Measurements from ENCODE around the gene WWOX. TPM values are rescaled to one million over a fixed set of nuclear protein-coding genes. Genes with fewer than 3 reads are reported as not detected.

Gene WWOX
- total RNA-seq, 1 experiment from 2014 or later, result 15.6 TPM

DNA sequence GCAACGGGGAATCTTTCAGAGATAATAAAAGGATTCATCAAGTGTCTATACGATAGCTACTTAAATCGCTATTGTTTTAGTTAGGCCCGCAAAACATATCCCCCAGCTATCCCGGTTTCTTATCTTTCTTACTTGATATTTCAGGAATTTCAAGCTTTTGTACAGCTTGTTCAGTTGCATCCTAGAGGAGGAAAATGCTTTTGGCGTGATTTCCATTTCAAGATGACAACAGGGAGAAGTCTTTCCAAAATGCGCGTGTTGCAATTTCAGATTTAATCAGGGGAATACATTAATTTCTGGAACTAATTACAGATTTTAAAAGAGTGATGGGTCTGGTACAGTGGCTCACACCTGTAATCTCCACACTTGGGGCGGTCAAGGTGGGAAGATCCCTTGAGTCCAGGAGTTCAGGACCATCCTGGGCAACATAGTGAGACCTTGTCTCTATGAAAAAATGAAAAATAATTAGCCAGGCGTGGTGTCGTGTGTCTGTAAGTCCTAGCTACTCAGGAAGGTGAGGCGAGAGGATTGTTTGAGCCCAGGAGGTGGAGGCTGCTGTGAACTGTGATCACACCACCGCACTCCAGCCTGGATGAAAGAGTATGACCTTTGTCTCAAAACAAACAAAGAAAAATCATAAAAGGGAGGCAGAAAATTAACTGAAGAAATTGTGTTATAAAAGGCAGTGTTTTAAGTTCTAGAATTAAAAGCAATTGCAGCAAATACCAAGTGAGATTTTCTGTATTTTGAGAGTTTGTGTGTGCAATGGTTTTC is 954.9 kb downstream of the WWOX start:
- Histone ChIP-seq H4K5ac (ENCODE audit: insufficient read length, low read depth, low read length) (no peak overlapping the region), H4K20me1 (ENCODE audit: control insufficient read depth, insufficient read depth, insufficient read length) (peaks cover 3% of the 10 kb centered on the region), H3K79me1 (ENCODE audit: insufficient read depth, low read depth, low read length, poor library complexity, severe bottlenecking) (no peaks in the 10 kb centered on the region), H2BK120ac (ENCODE audit: low read depth, low read length, poor library complexity, severe bottlenecking) (no peak overlapping the region), H3K23me2 (ENCODE audit: insufficient read length, low read depth, low read length, poor library complexity, severe bottlenecking) (no peaks in the 10 kb centered on the region), H3K14ac (ENCODE audit: insufficient read depth, low read length) (0 out of 2 replicates have a peak overlapping the region, but pooled peaks have one; percentile 49), H2BK15ac (ENCODE audit: low read depth, low read length) (no peak overlapping the region), H3K4me2 (ENCODE audit: insufficient read depth, insufficient read length, low read length) (peak overlapping the region; percentile 20), H3K9ac (ENCODE audit: extremely low read depth, insufficient read length, low read length) (no peak overlapping the region), H3K18ac (ENCODE audit: insufficient read length, low read depth, low read length) (no peak overlapping the region), H3K23ac (ENCODE audit: insufficient read length, low read depth, low read length) (no peak overlapping the region), H2BK12ac (ENCODE audit: insufficient read length, low read depth, low read length) (no peak overlapping the region), H3T11ph (ENCODE audit: low read length) (no peak overlapping the region), H4K8ac (replicated peaks; ENCODE audit: insufficient read length, low read depth, low read length) (no peak overlapping the region), H3K27ac (ENCODE audit: insufficient read length, low read depth, low read length) (no peak overlapping the region), H3K79me2 (ENCODE audit: insufficient read depth, low read length) (no peaks in the 10 kb centered on the region), H3K27me3 (ENCODE audit: insufficient read depth, low read length) (no peaks in the 10 kb centered on the region), H3K9me3 (ENCODE audit: control insufficient read depth, low read depth, low read length) (no peaks in the 10 kb centered on the region), H3K56ac (ENCODE audit: insufficient read length, low read depth, low read length) (no peak overlapping the region), H2BK20ac (ENCODE audit: low read depth, low read length, poor library complexity, severe bottlenecking) (no peak overlapping the region), H2AK5ac (ENCODE audit: insufficient read length, low read length) (no peak overlapping the region), H4K91ac (ENCODE audit: insufficient read length, low read depth, low read length) (no peak overlapping the region), H2AFZ (ENCODE audit: low read length) (no peak overlapping the region), H3K4ac (ENCODE audit: low read depth, low read length) (no peak overlapping the region), H3K4me1 (ENCODE audit: insufficient read depth, low read length) (peaks cover 3% of the 10 kb centered on the region; the same call in 1 of the 2 replicates), H2BK5ac (ENCODE audit: insufficient read length, low read length) (no peak overlapping the region)
- Mint-ChIP-seq H3K27me3 (ENCODE audit: low read depth) (peaks cover 12% of the 10 kb centered on the region), H3K27ac (peak overlapping the region in 1 of 3 experiments; percentile 87; a peak in 2 of 7 replicates), H3K4me1 (peaks cover 37% of the 10 kb centered on the region in 2 experiments), H3K9me3 (peaks cover 13% of the 10 kb centered on the region in 2 experiments), H3K4me3 (peak overlapping the region in 1 of 2 experiments; percentile 4; a peak in 3 of 5 replicates), H3K36me3 (ENCODE audit: insufficient read depth in 1 of 3, low read depth in 3 of 3) (peaks cover 3 to 10% (median 7%) of the 10 kb centered on the region in 3 experiments; a peak in 6 of 7 replicates)
- no CpG with 5 or more reads among the region's 13 CpGs for WGBS (ENCODE audit: extremely low coverage, insufficient read length, low lambda C conversion rate)
- TF ChIP-seq CTCF (conservative IDR thresholded peaks at IDR 0.05), result no peak
- DNase-seq, result no peak
